Liver (tissue), 3 donors: ENCODE results near the gene ZNF687.

Experiments
- HNF4A ChIP-seq, 2 donors: conservative IDR thresholded peaks; 2 replicates each; pipeline ENCODE4 v1.6.1; 2016; ENCODE audit warnings: antibody characterized with exemption in 2 of 2, mild to moderate bottlenecking in 2 of 2
- REST ChIP-seq: IDR thresholded peaks from 2 replicates; pipeline ENCODE4 v1.6.1; 2016; ENCODE audit warnings: antibody characterized with exemption, mild to moderate bottlenecking
- TF ChIP-seq, protein P1 (sequence below): fragments of 150-350 bp; IDR thresholded peaks from 2 replicates; pipeline ENCODE4 v1.5.1; 2017; ENCODE audit warnings: improper control_type of control experiment, low read depth, low read length; ENCODE audit not compliant: missing input control
- donor health status: healthy.
- donor health status: healthy.

DNA sequence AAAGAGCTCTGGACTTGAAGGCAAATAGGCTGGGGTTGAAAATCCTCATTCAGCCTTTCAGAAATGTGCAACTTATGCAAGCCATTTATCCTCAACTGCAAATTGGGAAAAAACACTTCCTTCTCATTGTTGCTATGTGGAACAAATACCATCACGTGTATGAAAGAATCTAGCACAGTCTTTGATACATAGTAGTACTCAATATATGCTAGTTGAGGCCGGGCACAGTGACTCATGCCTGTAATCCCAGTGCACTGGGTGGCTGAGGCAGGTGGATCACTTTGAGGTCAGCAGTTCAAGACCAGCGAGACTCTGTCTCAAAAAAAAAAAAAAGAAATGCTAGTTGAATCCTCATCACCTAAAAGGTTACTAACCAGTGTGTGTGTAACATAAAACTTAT, 36.9 kb downstream of the ZNF687 start:
- TF ChIP-seq, protein P1, sequence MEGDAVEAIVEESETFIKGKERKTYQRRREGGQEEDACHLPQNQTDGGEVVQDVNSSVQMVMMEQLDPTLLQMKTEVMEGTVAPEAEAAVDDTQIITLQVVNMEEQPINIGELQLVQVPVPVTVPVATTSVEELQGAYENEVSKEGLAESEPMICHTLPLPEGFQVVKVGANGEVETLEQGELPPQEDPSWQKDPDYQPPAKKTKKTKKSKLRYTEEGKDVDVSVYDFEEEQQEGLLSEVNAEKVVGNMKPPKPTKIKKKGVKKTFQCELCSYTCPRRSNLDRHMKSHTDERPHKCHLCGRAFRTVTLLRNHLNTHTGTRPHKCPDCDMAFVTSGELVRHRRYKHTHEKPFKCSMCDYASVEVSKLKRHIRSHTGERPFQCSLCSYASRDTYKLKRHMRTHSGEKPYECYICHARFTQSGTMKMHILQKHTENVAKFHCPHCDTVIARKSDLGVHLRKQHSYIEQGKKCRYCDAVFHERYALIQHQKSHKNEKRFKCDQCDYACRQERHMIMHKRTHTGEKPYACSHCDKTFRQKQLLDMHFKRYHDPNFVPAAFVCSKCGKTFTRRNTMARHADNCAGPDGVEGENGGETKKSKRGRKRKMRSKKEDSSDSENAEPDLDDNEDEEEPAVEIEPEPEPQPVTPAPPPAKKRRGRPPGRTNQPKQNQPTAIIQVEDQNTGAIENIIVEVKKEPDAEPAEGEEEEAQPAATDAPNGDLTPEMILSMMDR = no peak
- TF ChIP-seq REST (no peak), HNF4A (conservative IDR thresholded peaks at IDR 0.05) (no peak)
